ENCODE results near the gene AJUBA. TPM values are rescaled to one million over a fixed set of nuclear protein-coding genes. Genes with fewer than 3 reads are reported as not detected.

AJUBA gene
- total and polyA plus RNA-seq, 2 of the 8 experiments (the other 6 are each of a cell fraction or from before 2014, with no cell fraction given): 33.1 to 46.0 TPM

DNA sequence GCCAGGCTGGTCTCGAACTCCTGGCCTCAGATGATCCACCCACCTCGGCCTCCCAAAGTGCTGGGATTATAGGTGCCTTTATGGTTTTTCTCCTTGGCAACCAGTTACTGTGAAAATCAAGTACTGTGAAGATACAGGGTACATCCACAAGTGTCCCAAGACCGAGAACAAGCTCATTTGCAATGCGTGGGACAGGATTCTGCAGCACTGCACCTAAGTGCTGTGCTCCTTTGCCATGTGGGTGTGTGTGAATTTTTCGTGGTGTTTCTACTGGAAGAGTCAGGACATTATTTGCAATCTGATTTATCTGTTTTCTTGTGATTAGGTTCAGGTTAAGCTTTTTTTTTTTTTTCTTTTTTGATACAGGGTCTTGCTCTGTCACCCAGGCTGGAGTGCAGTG is 34.7 kb upstream of the AJUBA start (continued):
- TF ChIP-seq, protein P1, sequence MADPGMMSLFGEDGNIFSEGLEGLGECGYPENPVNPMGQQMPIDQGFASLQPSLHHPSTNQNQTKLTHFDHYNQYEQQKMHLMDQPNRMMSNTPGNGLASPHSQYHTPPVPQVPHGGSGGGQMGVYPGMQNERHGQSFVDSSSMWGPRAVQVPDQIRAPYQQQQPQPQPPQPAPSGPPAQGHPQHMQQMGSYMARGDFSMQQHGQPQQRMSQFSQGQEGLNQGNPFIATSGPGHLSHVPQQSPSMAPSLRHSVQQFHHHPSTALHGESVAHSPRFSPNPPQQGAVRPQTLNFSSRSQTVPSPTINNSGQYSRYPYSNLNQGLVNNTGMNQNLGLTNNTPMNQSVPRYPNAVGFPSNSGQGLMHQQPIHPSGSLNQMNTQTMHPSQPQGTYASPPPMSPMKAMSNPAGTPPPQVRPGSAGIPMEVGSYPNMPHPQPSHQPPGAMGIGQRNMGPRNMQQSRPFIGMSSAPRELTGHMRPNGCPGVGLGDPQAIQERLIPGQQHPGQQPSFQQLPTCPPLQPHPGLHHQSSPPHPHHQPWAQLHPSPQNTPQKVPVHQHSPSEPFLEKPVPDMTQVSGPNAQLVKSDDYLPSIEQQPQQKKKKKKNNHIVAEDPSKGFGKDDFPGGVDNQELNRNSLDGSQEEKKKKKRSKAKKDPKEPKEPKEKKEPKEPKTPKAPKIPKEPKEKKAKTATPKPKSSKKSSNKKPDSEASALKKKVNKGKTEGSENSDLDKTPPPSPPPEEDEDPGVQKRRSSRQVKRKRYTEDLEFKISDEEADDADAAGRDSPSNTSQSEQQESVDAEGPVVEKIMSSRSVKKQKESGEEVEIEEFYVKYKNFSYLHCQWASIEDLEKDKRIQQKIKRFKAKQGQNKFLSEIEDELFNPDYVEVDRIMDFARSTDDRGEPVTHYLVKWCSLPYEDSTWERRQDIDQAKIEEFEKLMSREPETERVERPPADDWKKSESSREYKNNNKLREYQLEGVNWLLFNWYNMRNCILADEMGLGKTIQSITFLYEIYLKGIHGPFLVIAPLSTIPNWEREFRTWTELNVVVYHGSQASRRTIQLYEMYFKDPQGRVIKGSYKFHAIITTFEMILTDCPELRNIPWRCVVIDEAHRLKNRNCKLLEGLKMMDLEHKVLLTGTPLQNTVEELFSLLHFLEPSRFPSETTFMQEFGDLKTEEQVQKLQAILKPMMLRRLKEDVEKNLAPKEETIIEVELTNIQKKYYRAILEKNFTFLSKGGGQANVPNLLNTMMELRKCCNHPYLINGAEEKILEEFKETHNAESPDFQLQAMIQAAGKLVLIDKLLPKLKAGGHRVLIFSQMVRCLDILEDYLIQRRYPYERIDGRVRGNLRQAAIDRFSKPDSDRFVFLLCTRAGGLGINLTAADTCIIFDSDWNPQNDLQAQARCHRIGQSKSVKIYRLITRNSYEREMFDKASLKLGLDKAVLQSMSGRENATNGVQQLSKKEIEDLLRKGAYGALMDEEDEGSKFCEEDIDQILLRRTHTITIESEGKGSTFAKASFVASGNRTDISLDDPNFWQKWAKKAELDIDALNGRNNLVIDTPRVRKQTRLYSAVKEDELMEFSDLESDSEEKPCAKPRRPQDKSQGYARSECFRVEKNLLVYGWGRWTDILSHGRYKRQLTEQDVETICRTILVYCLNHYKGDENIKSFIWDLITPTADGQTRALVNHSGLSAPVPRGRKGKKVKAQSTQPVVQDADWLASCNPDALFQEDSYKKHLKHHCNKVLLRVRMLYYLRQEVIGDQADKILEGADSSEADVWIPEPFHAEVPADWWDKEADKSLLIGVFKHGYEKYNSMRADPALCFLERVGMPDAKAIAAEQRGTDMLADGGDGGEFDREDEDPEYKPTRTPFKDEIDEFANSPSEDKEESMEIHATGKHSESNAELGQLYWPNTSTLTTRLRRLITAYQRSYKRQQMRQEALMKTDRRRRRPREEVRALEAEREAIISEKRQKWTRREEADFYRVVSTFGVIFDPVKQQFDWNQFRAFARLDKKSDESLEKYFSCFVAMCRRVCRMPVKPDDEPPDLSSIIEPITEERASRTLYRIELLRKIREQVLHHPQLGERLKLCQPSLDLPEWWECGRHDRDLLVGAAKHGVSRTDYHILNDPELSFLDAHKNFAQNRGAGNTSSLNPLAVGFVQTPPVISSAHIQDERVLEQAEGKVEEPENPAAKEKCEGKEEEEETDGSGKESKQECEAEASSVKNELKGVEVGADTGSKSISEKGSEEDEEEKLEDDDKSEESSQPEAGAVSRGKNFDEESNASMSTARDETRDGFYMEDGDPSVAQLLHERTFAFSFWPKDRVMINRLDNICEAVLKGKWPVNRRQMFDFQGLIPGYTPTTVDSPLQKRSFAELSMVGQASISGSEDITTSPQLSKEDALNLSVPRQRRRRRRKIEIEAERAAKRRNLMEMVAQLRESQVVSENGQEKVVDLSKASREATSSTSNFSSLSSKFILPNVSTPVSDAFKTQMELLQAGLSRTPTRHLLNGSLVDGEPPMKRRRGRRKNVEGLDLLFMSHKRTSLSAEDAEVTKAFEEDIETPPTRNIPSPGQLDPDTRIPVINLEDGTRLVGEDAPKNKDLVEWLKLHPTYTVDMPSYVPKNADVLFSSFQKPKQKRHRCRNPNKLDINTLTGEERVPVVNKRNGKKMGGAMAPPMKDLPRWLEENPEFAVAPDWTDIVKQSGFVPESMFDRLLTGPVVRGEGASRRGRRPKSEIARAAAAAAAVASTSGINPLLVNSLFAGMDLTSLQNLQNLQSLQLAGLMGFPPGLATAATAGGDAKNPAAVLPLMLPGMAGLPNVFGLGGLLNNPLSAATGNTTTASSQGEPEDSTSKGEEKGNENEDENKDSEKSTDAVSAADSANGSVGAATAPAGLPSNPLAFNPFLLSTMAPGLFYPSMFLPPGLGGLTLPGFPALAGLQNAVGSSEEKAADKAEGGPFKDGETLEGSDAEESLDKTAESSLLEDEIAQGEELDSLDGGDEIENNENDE (IDR thresholded peaks at IDR 0.05; ENCODE audit: insufficient replicate concordance, low read length): no peak
- TF ChIP-seq CREB1 (IDR thresholded peaks at IDR 0.05): no peak
- no peak for TF ChIP-seq NANOG (IDR thresholded peaks at IDR 0.05; ENCODE audit: insufficient read depth, low read depth, low read length, poor library complexity, severe bottlenecking)
- no peak for TF ChIP-seq POLR2AphosphoS5 (IDR thresholded peaks at IDR 0.05; ENCODE audit: low read depth, low read length)
- TF ChIP-seq HDAC6 (IDR thresholded peaks at IDR 0.05; ENCODE audit: low read depth, low read length): no peak
- TF ChIP-seq JUND (IDR thresholded peaks at IDR 0.05; ENCODE audit: low read length): no peak
- no peak for TF ChIP-seq CBX5 (IDR thresholded peaks at IDR 0.05; ENCODE audit: low read depth, low read length)
- no peak for TF ChIP-seq CBX8 (IDR thresholded peaks at IDR 0.05; ENCODE audit: borderline replicate concordance, low read depth, low read length)
- TF ChIP-seq SAP30 (IDR thresholded peaks at IDR 0.05; ENCODE audit: insufficient read depth, insufficient replicate concordance, low read length): no peak
- TF ChIP-seq SIX5 (IDR thresholded peaks at IDR 0.05; ENCODE audit: low read depth, low read length): no peak
- TF ChIP-seq, protein P2, sequence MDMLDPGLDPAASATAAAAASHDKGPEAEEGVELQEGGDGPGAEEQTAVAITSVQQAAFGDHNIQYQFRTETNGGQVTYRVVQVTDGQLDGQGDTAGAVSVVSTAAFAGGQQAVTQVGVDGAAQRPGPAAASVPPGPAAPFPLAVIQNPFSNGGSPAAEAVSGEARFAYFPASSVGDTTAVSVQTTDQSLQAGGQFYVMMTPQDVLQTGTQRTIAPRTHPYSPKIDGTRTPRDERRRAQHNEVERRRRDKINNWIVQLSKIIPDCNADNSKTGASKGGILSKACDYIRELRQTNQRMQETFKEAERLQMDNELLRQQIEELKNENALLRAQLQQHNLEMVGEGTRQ (IDR thresholded peaks at IDR 0.05; ENCODE audit: low read length): no peak
